GM19372 (cell line): ENCODE data around the gene GAPT.

ENCODE experiments used
- ATAC-seq: cut with Tn5 transposase; IDR thresholded peaks from one replicate; pipeline ENCODE4 v1.9.1; 2021; ENCODE audit warnings: mild to moderate bottlenecking, low read depth, moderate library complexity; ENCODE audit not compliant: unreplicated experiment

Gene GAPT

DNA sequence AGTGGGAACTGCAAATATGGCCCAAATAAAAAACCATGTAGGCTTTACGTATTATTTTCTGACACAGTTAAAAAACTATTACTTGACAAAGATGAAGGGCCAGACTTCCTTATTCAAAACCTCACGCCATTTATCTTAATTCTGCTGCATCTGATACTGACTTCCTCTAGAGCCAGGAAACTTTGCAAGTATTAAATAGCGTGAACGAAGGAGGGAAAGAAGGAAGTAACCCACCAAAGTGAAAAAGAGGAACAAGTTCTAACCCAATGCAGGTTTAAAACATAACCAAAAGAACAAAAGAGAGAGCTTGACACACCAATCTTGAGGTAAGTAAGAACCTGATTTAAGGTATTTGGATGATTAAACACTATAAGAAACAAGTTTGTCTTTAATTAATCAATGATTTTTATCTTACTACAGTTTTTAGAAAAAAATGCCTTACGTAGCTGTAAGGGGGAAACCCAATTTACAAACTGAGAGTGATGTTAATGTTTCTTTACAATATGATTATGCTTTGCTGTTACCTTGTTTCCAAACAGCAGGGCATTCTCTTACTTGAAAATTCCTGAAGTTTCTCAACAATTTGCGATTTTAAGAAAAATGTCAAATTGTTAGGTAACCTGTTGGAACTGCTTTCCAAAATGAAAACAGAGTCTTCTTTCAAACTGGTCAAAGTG lies at the start of gene GAPT:
Gene GAPT (plus strand): TSS at position 220 of the 677 bp plus-strand sequence. CDS start 3,102 bp downstream, outside the sequence.
- peak; percentile 94 for ATAC-seq

DNA sequence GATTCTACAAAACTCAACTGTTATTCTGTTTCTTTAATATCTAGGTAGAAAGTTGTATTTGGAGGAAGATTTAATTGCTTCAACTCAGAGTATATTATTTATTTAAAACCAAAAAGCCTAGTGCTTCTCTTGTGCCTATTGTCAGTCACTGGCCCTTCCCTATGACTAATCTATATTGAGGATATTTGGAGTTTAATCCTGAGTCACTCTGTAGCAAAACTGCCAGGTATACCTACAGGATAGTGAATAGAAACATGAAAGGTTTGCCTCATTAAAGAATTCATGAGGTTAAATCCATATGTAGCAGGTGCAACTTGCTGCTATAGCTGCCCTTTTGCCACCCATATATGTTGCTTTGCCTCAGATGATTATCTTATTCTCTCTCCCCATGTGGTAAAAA lies 46.4 kb upstream of the GAPT start:
- ATAC-seq: no peak

- no peak for ATAC-seq
These were observed 45.2 kb upstream of the GAPT start for GRCh38 chr5:58446024-58446423.

GRCh38 chr5:58447226-58447625 lies 44.0 kb upstream of the GAPT start:
- ATAC-seq: no peak

GRCh38 chr5:58450018-58450417 lies 41.2 kb upstream of the GAPT start:
- ATAC-seq: no peak

GRCh38 chr5:58450811-58451629 lies 40.2 kb upstream of the GAPT start:
- ATAC-seq: no peak

GRCh38 chr5:58451732-58452565 lies 39.3 kb upstream of the GAPT start:
- no peak for ATAC-seq

GRCh38 chr5:58452566-58453258 lies 38.5 kb upstream of the GAPT start:
- no peak for ATAC-seq

DNA sequence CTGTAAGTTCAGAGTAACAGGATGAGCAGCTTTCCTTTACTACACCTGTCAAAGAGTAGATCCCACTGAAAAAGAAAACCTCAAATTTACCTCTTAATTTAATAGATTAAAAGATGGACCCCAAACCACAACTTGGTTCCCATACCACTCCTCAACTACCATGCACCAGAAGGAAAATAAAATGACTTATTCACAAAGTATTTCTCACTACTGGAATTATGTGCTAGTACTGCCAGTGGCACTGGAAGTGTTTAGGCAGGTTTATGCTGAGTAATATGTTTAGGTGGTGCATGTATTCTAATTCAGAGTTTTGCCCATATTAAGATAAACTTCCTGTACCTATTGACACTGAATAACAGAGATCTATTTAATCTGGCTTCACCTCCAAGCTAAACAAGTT lies 37.9 kb upstream of the GAPT start:
- no peak for ATAC-seq

DNA sequence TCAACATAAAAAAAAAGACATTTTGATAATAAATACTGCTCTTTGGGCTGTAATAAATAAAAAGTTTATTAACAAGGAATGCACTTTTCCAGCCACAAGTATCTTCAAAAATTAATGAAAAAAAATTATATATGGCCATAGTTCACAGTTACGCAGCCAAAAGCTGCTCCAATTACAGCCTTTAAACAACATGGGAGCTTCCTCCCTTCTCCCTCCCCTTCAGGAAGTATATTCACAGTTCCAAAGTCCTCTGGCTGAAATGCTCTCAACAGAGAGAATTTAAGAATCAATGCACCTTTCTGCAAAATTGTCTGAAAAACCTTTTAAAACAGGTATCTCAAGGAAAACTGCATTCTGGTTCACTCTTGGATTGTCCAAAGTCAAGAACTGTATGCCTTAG lies 37.2 kb upstream of the GAPT start:
- no peak for ATAC-seq

DNA sequence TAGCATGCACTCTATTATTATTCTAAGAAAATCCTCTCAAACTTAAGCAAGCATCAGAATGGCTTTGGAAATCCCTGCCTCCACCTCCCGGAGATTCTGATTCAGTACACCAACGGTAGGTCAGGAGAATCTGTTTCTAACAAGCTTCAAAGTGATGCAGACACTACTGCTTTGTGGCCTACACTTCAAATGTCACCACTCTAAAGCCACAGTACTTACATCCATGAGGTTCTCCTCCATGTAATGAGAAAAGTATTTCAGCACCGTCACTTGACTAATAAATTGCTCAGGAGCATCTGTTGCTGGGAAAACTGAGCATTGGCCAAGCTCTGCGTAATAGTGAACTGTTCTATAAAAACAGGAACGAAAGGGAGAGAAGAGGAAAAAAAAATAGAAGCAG lies 36.2 kb upstream of the GAPT start:
- ATAC-seq: no peak

- no peak for ATAC-seq
These were observed 35.8 kb upstream of the GAPT start for GRCh38 chr5:58455480-58455879.

- ATAC-seq: no peak
These were observed 35.2 kb upstream of the GAPT start for GRCh38 chr5:58456026-58456425.

DNA sequence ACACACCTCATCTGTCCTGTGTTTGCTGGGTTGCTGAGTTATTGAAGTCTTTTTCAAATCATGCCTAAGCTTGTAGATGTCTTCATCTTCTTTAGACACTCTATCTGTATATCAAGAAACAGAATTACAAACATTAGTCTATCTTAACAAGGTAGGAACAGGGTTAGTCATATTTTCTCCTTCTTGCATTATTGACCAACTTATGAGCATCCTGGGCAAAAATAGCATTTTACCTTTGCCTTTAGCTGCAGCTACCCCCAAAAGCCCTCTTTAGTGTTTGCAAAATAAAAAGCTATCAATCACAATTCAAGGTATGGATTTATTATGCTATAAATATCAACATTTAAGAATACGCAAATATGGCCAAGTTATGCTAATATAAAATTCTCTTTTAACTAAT lies 34.7 kb upstream of the GAPT start:
- ATAC-seq: no peak

DNA sequence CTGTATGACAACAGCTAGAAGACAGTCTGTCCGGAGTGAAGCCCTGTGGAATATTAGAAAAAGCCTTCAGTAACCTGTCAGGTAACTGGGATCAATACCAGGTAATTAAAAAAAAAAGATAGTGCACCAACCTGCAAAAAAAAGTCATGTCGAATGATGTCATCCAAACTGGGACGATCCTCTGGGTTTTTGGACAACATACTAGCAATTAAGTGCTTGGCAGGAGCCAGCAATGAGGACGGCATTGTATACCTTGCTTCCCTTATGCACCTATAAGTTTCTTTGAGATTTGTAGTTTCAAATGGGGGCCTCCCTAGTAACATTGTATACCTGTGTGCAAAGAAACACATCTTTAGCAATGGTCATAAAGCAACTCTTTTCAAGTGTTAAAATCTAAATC lies 34.2 kb upstream of the GAPT start:
- ATAC-seq: no peak

- ATAC-seq: no peak
These were observed 33.0 kb upstream of the GAPT start for GRCh38 chr5:58458141-58458742.

DNA sequence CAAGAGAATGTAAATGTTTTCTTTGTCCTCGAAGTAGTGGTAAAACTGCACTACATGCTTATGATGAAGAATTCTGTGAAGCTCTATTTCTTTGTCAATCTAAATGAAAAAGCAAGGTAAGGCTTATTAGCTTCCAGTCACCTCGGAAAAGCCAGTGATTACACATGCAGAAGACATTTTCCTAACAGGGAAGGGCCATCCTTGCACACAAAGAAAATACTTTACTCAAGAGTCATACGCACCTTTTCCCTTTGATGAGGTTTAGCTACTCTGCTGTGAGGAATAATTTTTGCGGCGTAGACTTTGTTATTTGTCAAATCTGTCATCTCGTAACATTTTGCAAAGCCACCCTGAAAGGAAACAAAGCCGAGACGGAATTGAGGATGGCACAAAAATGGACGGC lies 32.5 kb upstream of the GAPT start:
- no peak for ATAC-seq

GRCh38 chr5:58459146-58460001 lies 31.9 kb upstream of the GAPT start:
- peak; percentile 3 for ATAC-seq

- peak; percentile 71 for ATAC-seq
These were observed 31.1 kb upstream of the GAPT start, which contains the start of gene PLK2 for GRCh38 chr5:58460002-58460731. Gene PLK2 (minus strand): TSS chr5:58460086. CDS start chr5:58459959, 127 bp downstream.
